Activated CD8-positive, alpha-beta T cell treated with anti-CD3 and anti-CD28 coated beads for 36 hours (primary cell): ENCODE data around the gene EXOC1. TPM values are rescaled to one million over a fixed set of nuclear protein-coding genes. Genes with fewer than 3 reads are reported as not detected.

Experiments
- ATAC-seq: fragments of 200-7000 bp; cut with Tn5 transposase; one replicate; pipeline ENCODE4 v1.10.0; 2021; ENCODE audit warnings: mild to moderate bottlenecking, moderate library complexity
- CTCF ChIA-PET: fragments of 350-600 bp; sonication (Branson Sonifier 250); formaldehyde crosslinking; loops from one replicate; lab custom pipeline; 2021; ENCODE audit warnings: antibody characterized with exemption; lab: Charles Lee
- POLR2A ChIA-PET: fragments of 350-600 bp; sonication (Branson Sonifier 250); formaldehyde crosslinking; loops from one replicate; lab custom pipeline; 2021; ENCODE audit warnings: antibody characterized with exemption; lab: Charles Lee
- DNase-seq: peaks from one replicate; pipeline ENCODE4 v3.0.0-alpha.2; 2020
- H3K27ac Mint-ChIP-seq: one replicate; pipeline ENCODE4 v1.8.0; 2021; ENCODE audit warnings: mild to moderate bottlenecking, mixed read lengths
- H3K27me3 Mint-ChIP-seq: one replicate; pipeline ENCODE4 v1.8.0; 2021; ENCODE audit warnings: mixed read lengths
- H3K36me3 Mint-ChIP-seq: one replicate; pipeline ENCODE4 v1.8.0; 2021; ENCODE audit warnings: low read depth, mixed read lengths
- H3K4me1 Mint-ChIP-seq: one replicate; pipeline ENCODE4 v1.8.0; 2021; ENCODE audit warnings: low read depth, mixed read lengths
- H3K4me3 Mint-ChIP-seq: one replicate; pipeline ENCODE4 v1.8.0; 2021; ENCODE audit warnings: mild to moderate bottlenecking, moderate library complexity, mixed read lengths
- H3K9me3 Mint-ChIP-seq: one replicate; pipeline ENCODE4 v1.8.0; 2021; ENCODE audit warnings: mixed read lengths
- intact Hi-C: fragments of 100-400 bp; cut with micrococcal nuclease; formaldehyde crosslinking; loops from one replicate; pipeline ENCODE4 v1.10.0; 2022
- total RNA-seq, 2 experiments: library from RNA; stranded (reverse); gene quantifications; one replicate each; pipeline ENCODE4 v1.2.3, GENCODE V29; 2021
- TF ChIP-seq, protein P1 (sequence below): fragments of 200-600 bp; IDR thresholded peaks from one replicate; pipeline ENCODE4 v1.8.0; 2022; ENCODE audit warnings: antibody characterized with exemption, mild to moderate bottlenecking

The EXOC1 gene
- total RNA-seq, 2 experiments from 2014 or later = 19.1 to 20.5 TPM

DNA sequence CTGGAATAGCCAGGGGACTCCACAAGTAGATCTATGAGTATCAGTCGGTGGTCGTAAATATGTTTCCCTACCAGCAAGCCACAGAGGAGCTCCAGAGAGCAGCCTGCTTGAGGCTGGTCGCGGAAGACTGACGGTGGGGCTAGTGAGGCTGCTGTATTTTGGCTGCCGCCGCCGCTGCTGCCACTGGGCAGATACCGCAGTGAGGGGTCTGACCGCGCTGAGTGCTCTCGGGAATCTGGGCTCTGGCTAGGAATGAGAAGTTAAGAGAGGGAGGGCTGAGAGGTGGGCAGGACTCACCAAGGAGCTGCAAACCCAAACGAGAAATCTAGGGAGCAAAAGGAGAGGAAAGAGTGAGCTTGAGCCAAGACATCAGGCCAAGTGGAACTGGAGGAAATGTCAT, 33.8 kb upstream of the EXOC1 start, which contains the start of gene EXOC1L:
Gene EXOC1L (plus strand): TSS at position 157 of the 400 bp plus-strand sequence. CDS start 237 bp downstream, at position 394.
- intact Hi-C loops = no loop called here
- TF ChIP-seq, protein P1, sequence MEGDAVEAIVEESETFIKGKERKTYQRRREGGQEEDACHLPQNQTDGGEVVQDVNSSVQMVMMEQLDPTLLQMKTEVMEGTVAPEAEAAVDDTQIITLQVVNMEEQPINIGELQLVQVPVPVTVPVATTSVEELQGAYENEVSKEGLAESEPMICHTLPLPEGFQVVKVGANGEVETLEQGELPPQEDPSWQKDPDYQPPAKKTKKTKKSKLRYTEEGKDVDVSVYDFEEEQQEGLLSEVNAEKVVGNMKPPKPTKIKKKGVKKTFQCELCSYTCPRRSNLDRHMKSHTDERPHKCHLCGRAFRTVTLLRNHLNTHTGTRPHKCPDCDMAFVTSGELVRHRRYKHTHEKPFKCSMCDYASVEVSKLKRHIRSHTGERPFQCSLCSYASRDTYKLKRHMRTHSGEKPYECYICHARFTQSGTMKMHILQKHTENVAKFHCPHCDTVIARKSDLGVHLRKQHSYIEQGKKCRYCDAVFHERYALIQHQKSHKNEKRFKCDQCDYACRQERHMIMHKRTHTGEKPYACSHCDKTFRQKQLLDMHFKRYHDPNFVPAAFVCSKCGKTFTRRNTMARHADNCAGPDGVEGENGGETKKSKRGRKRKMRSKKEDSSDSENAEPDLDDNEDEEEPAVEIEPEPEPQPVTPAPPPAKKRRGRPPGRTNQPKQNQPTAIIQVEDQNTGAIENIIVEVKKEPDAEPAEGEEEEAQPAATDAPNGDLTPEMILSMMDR = no peak
- Mint-ChIP-seq H3K27ac (no peak within 1 kb of the TSS), H3K27me3 (peaks cover 22% of the 10 kb centered on the region), H3K9me3 (no peaks in the 10 kb centered on the region), H3K4me3 (peak within 1 kb of the TSS; percentile 28), H3K4me1 (peaks cover 7% of the 10 kb centered on the region), H3K36me3 (no peaks in the 10 kb centered on the region)
- ChIA-PET POLR2A (no interaction called here), CTCF (no interaction called here)
- ATAC-seq (no peak), DNase-seq (peak; percentile 7)

DNA sequence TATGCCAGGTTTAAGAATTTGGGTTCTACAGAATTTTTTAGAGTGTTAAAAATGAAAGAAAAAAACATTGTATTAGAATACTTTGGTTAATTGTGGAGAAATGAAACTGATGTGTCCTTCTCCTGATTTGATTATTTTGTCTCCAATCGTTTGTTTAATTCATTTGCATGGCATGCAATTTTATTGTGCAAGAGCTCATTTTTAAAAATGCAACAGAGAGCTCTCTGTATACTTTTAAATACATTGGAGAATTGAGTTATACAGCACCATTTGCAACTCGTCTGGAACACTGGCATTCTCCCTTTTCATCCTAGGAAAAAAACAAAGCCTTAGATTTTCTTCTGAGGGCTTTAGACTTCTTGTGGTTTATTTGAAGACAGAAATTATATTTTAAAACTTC, 33.2 kb upstream of the EXOC1 start:
- H3K9me3 Mint-ChIP-seq = no peaks in the 10 kb centered on the region
- TF ChIP-seq, protein P1 = no peak
- ChIA-PET POLR2A (no interaction called here), CTCF (no interaction called here)
- intact Hi-C loops = no loop called here
- no peak overlapping the region for H3K4me3 Mint-ChIP-seq
- peaks cover 7% of the 10 kb centered on the region for H3K4me1 Mint-ChIP-seq
- no peak for ATAC-seq
- H3K27me3 Mint-ChIP-seq = peaks cover 24% of the 10 kb centered on the region
- no peak for DNase-seq
- H3K27ac Mint-ChIP-seq = no peak overlapping the region
- H3K36me3 Mint-ChIP-seq = no peaks in the 10 kb centered on the region

DNA sequence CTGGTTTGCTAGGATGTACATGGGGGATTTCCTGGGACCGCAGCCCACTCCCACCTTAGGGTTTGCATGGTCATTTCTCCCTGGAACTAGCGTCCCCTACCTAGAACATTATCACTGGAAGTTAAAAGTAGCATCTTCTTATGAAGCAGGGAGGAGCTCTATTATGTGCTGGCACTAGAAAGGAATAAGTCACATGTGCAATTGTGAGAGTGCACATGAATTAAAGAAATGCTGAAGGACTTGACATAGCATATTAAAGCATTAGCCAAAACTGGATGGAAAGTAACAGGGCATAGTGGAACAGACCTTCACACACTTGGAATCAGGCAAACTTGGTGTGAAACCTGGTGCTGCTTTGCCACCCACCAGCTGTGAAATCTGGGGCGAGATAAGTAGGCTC, 31.1 kb upstream of the EXOC1 start:
- TF ChIP-seq, protein P1 = no peak
- Mint-ChIP-seq H3K9me3 (no peaks in the 10 kb centered on the region), H3K4me1 (peaks cover 7% of the 10 kb centered on the region), H3K27ac (no peak overlapping the region), H3K27me3 (peaks cover 23% of the 10 kb centered on the region), H3K36me3 (no peaks in the 10 kb centered on the region), H3K4me3 (no peak overlapping the region)
- intact Hi-C loops = no loop called here
- no peak for ATAC-seq
- ChIA-PET CTCF (interaction anchor here (1.0 kb wide), 1 partner anchor 20 kb away, joined by 3 read pairs; no protein-coding TSS in a partner anchor), POLR2A (no interaction called here)
- DNase-seq = no peak

DNA sequence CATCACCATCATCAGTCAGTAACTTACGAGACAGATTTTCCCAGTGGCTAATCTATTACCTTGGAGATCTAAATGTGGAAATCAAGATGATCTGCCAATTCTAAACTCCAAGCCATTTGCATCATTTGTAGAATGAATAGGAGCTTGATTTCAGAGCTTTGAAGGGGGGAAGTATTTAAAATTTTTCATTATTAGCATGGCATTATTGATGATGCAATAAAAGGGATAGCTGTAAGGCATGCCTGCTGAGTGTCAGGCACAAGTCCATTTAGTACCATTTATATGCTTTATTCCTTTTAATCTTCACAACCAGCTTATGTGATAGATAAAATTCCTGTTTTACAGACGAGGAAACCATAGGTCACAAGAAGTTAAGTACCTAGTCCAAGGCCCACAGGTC, 28.6 kb upstream of the EXOC1 start:
- DNase-seq (no peak), ATAC-seq (no peak)
- no peaks in the 10 kb centered on the region for H3K9me3 Mint-ChIP-seq
- no peak overlapping the region for H3K4me3 Mint-ChIP-seq
- peaks cover 2% of the 10 kb centered on the region for H3K4me1 Mint-ChIP-seq
- H3K27ac Mint-ChIP-seq = no peak overlapping the region
- CTCF ChIA-PET = interaction anchor here (1.1 kb wide), 1 partner anchor 42 kb away, joined by 3 read pairs; no protein-coding TSS in a partner anchor
- H3K27me3 Mint-ChIP-seq = peaks cover 20% of the 10 kb centered on the region
- TF ChIP-seq, protein P1 = no peak
- intact Hi-C loops = no loop called here
- H3K36me3 Mint-ChIP-seq = no peaks in the 10 kb centered on the region
- POLR2A ChIA-PET = no interaction called here

DNA sequence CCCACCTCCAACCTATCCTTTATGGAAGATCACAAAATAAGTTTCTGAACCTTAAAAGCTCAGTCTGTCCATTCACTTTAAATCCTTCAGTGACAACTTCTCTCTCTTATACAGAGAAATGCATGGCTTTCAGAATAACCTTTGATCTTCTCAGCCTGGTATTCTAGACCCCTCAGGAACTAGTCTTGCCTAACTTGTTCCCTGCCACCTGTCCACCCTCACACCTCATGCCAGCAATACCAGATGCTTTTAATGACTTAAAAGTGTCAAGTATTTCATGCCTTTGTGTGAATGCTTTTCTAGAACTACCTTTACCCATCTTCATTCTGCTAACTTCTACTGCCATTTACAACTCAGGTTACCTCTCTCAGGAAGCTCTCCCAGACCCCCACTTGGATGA, 26.5 kb upstream of the EXOC1 start:
- ATAC-seq = no peak
- Mint-ChIP-seq H3K36me3 (no peaks in the 10 kb centered on the region), H3K4me1 (no peaks in the 10 kb centered on the region), H3K27ac (no peak overlapping the region), H3K4me3 (no peak overlapping the region), H3K9me3 (no peaks in the 10 kb centered on the region), H3K27me3 (peaks cover 19% of the 10 kb centered on the region)
- no peak for DNase-seq
- ChIA-PET CTCF (interaction anchor here (1.0 kb wide), 1 partner anchor 10 kb away, joined by 4 read pairs; no protein-coding TSS in a partner anchor), POLR2A (no interaction called here)
- TF ChIP-seq, protein P1 = no peak
- intact Hi-C loops = no loop called here
